Stimulated activated CD4-positive, alpha-beta T cell treated with anti-CD3 and anti-CD28 coated beads, Interleukin-4, amount 100 ng/mL, for 48 hours (primary cell): ENCODE measurements around the gene P2RY13.

Experiments
- DNase-seq, 2 donors: peaks; one replicate each; pipeline ENCODE4 v3.0.0-alpha.2; 2020; ENCODE audit warnings: low read depth in 2 of 2

P2RY13 gene

GRCh38 chr3:151293127-151293526, 36.2 kb downstream of the P2RY13 start:
- DNase-seq, result no peak

GRCh38 chr3:151290673-151291072, 38.7 kb downstream of the P2RY13 start:
- DNase-seq, result no peak

- DNase-seq, result no peak
These were observed 39.9 kb downstream of the P2RY13 start for GRCh38 chr3:151289445-151289844.

- no peak for DNase-seq
These were observed 43.4 kb downstream of the P2RY13 start for GRCh38 chr3:151285940-151286339.

- DNase-seq, result no peak
These were observed 45.4 kb downstream of the P2RY13 start for GRCh38 chr3:151283907-151284461.

- no peak for DNase-seq
These were observed 46.0 kb downstream of the P2RY13 start for GRCh38 chr3:151283387-151283786.

GRCh38 chr3:151282921-151283320, 46.4 kb downstream of the P2RY13 start:
- no peak for DNase-seq

- DNase-seq, result no peak
These were observed 47.6 kb downstream of the P2RY13 start for GRCh38 chr3:151281671-151282324.

- DNase-seq, result no peak
These were observed 51.1 kb downstream of the P2RY13 start, which contains the start of gene P2RY14 for GRCh38 chr3:151278230-151278629. P2RY14 (minus strand) TSS chr3:151278542; CDS start chr3:151214316, 64,226 bp downstream.

- DNase-seq, result no peak
These were observed 52.7 kb downstream of the P2RY13 start for GRCh38 chr3:151276687-151277042.
